Right hindlimb (tissue), 1 donor: ENCODE measurements around the gene CRYBG1.

ENCODE experiments used
- DNase-seq: peaks from one replicate; pipeline ENCODE4 v3.0.0-alpha.2; 2018

The CRYBG1 gene

DNA sequence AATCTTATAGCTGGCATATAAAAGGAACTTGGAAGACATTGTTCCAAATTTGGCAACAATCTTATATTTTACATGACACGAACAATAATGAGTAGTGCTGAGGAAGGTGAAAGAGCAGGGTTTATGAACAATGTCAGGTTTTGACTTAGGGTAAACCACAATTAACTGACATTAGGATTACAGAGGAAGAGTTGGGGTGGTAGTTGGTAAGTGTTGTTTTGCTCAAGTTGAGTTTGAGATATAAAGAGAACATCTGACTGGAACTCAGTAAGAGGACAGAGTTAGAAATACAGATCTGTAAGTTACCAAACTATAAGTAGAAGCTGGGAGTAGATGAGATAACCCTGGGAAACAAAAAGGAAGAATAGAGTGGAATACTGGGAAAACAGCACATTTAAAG is 253.6 kb downstream of the CRYBG1 start:
- no peak for DNase-seq

DNA sequence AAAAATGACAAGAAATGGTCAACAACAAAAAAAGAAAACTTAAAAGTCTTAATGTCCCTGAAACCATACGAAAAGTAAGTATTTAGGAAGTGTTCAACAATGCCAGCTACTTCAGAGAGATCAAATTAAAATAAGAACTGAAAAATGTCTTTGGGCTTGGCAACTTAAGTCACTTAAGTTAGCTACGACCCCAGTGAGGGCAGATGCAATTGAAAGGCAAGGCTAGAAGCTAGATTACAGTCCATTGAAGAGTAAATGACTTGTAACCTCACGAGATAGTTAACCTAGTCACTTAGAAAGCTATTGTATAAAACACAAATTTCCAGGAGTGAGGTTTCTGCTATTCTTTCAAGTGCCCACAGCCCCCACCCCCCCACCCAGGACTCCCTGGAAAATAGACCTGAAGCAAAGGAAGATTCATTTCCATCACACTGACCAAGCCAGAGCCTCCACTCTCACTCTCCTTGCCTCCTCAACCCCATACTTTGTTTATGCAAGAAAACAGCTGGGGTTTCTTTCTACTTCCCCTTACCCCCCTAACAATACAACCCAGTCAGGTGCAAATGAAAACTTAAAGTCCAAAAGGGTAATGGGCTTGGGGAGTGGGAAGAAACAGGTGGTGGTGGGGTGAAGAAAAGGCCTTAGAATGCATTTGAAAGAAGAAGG is 254.2 kb downstream of the CRYBG1 start:
- no peak for DNase-seq

DNA sequence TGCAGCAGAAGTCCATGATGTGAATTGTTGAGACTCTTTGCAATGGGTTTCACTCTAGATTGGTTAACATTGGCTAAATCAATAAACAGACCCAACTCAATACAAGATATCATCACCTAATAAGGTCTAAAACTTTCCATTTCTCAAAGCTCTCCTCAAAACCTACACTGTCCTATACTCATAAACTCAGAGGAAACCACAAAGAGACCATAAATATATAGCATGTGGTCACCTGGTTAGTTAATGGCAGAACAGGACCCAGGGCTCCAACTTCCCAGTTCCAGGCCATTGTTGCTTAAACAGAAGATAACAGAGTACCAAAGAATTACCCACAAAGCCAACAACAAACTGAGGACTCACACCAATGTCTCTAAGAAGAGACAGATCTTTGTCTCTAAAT is 256.8 kb downstream of the CRYBG1 start:
- DNase-seq, result no peak

DNA sequence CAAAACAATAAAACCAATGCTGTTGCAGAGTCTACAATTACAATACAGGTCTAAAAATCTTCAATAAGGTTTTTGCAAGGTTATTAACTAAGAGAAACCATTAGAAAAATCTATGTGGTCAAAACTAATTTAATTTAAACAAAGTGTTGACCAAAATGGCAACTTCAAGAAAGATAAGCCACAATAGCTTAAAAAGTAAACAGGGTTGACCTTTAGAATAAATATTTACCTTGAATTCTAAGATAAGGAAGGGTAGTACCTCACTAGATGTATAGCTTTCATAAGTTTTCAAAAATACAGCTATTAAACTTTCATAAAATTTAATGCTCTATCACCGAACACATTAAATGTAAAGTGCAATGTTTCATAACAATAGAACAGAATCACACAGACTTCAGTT is 257.3 kb downstream of the CRYBG1 start:
- DNase-seq, result no peak

- no peak for DNase-seq
Observed at GRCh38 chr6:106618324-106618723, 257.8 kb downstream of the CRYBG1 start.

GRCh38 chr6:106619223-106619622 is 258.7 kb downstream of the CRYBG1 start:
- no peak for DNase-seq

- no peak for DNase-seq
Observed at GRCh38 chr6:106620931-106621672, 260.6 kb downstream of the CRYBG1 start.
